Fibroblast of mammary gland (primary cell): Measurements from ENCODE around the gene LAMTOR1.

Experiments
- DNase-seq: peaks from one replicate; pipeline ENCODE4 v3.0.0-alpha.2; 2010; ENCODE audit warnings: low read depth
- H3K4me3 ChIP-seq: 2 replicates; pipeline ENCODE4 v1.5.1; 2011; ENCODE audit warnings: low read depth, mild to moderate bottlenecking, low read length, moderate library complexity; ENCODE audit not compliant: control insufficient read depth
- CTCF ChIP-seq: conservative IDR thresholded peaks from 2 replicates; pipeline ENCODE4 v1.5.1; 2011; ENCODE audit warnings: low read depth, low read length, inconsistent platforms; ENCODE audit not compliant: control insufficient read depth, insufficient read depth

Gene LAMTOR1

DNA sequence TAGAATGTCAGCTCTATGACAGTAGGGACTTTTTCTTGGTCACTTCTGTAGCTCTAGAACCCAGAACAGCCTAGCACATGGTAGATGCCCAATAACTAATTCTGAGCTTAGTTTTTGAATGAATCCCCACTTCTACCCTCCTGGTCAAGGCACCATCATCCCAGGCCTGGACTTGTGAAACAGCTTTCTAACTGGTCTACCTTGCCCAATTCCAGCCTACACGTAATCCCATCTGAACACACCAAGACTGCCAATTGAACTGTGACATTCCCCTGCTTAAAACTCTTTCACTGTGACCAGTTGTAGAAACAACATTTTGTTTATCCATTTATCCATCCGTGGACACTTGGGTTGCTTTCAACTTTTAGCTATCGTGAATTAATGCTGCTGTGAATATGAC lies 26.3 kb upstream of the LAMTOR1 start:
- no peak for DNase-seq
- H3K4me3 ChIP-seq: no peak overlapping the region
- no peak for TF ChIP-seq CTCF

GRCh38 chr11:72127923-72128322 lies 24.8 kb upstream of the LAMTOR1 start:
- TF ChIP-seq CTCF: no peak

DNA sequence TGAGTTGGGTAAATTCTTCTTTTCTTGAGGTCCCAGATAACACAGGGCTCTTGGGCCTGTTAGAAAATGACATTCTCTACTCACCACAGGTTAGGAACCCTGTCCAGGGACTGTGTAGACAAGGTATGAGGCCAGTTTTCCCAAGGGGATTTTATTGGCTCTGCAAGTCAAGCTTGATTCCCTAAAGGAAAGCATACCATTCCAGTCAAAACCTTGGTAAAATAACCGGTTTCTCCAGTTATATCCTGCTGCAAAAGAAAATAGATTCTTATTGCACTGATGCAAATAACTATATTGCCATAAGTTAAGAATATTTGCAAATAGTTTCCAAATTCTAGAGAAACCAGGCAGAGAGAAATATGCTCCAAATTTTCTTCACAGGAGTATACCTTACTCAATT lies 22.9 kb upstream of the LAMTOR1 start:
- H3K4me3 ChIP-seq: no peak overlapping the region
- no peak for DNase-seq
- TF ChIP-seq CTCF: no peak

More at GRCh38 chr11:72127923-72128322, 24.8 kb upstream of the LAMTOR1 start:
- no peak overlapping the region for H3K4me3 ChIP-seq
- DNase-seq: no peak

GRCh38 chr11:72124046-72124445 lies 20.9 kb upstream of the LAMTOR1 start:
- no peak for DNase-seq
- no peak overlapping the region for H3K4me3 ChIP-seq
- TF ChIP-seq CTCF: no peak

DNA sequence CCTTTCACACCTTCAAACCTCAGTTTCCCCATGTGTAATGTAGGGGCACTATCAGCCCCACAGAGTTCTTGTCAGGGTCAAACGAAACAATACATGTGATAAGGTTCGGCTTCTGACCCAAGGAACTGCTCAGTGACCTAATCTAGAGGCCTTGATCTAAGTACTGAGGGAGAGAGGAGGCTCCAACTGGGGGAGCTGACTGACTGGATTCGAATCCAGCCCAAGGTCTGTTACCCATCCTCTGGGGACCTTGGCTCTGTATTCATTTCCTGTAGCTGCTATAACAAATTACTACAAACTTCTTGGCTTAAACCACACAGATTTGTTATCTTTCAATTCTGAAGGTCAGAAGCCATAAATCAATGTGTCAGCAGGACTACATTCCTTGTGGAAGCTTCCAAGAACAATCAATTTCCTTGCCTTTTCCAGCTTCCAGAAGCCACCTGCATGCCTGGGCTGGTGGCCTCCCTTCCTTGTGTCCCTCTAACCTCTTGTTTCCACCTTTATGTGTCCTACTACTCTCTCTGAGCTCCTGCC lies 20.1 kb upstream of the LAMTOR1 start:
- TF ChIP-seq CTCF: no peak

DNA sequence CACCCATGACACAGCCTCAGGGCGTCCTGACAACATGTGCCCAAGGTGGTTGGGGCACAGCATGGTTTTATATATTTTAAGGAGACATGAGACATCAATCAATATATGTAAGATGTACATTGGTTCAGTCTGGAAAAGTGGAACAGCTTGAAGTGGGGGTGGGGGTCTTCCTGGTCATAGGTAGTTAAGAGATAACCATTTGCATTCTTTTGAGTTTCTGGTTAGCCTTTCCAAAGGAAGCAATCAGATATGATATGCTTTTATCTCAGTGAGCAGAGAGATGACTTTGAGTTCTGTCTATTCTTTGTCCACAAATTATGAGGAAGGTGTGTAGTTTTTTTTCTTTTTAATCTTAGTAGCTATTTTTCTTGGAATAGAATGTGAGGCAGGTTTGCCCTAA lies 19.5 kb upstream of the LAMTOR1 start:
- no peak for DNase-seq
- H3K4me3 ChIP-seq: no peak overlapping the region
- no peak for TF ChIP-seq CTCF

More for the DNA sequence above, 20.1 kb upstream of the LAMTOR1 start:
- DNase-seq: no peak
- H3K4me3 ChIP-seq: no peak overlapping the region

- no peak for DNase-seq
- no peak for TF ChIP-seq CTCF
Measured at GRCh38 chr11:72120930-72121329, 17.8 kb upstream of the LAMTOR1 start.

More at GRCh38 chr11:72120930-72121329, 17.8 kb upstream of the LAMTOR1 start:
- H3K4me3 ChIP-seq: no peak overlapping the region
